Transverse colon (tissue), 4 donors: ENCODE data around the gene GCNT2. TPM values are rescaled to one million over a fixed set of nuclear protein-coding genes. Genes with fewer than 3 reads are reported as not detected.

Source experiments
- DNase-seq: peaks from one replicate; pipeline ENCODE4 v3.0.0-alpha.2; 2019
- H3K27ac ChIP-seq, 4 donors: fragments of 200-600 bp; sonication (generic); 2 replicates each; pipeline ENCODE4 v1.5.1; 2016 to 2018; ENCODE audit warnings: inconsistent platforms in 4 of 4
- H3K27me3 ChIP-seq: fragments of 200-600 bp; sonication (generic); 2 replicates; pipeline ENCODE4 v1.5.1; 2017; ENCODE audit warnings: inconsistent platforms
- H3K36me3 ChIP-seq, 4 donors: fragments of 200-600 bp; sonication (generic); 2 replicates each; pipeline ENCODE4 v1.5.1; 2017 to 2019; ENCODE audit warnings: inconsistent platforms in 4 of 4
- H3K4me1 ChIP-seq, 4 donors: fragments of 200-600 bp; sonication (generic); 2 replicates each; pipeline ENCODE4 v1.5.1; 2017 to 2020; ENCODE audit warnings: inconsistent platforms in 4 of 4
- H3K4me3 ChIP-seq, 4 donors: fragments of 200-600 bp; sonication (generic); 1 replicate in 1 of 4; 2 replicates in 3 of 4; pipeline versions ENCODE4 v1.5.1 to v1.6.1; 2017 to 2019; ENCODE audit warnings: inconsistent platforms in 4 of 4
- H3K9me3 ChIP-seq, 2 donors: fragments of 200-600 bp; sonication (generic); 2 replicates each; pipeline ENCODE4 v1.5.1; 2017 to 2019; ENCODE audit warnings: inconsistent platforms in 2 of 2
- CTCF ChIP-seq, 5 experiments: fragments of 200-600 bp in 3 of 5; fragments of 450-650 bp in 2 of 5; sonication (generic) in 3 of 5; IDR thresholded peaks; 1 replicate in 2 of 5; 2 replicates in 3 of 5; pipeline ENCODE4 v1.5.1; 2016 to 2017; ENCODE audit warnings: antibody characterized with exemption in 5 of 5, inconsistent platforms in 3 of 5, mild to moderate bottlenecking in 2 of 5, moderate library complexity in 1 of 5
- EP300 ChIP-seq: sonication (generic); formaldehyde crosslinking; IDR thresholded peaks from one replicate; pipeline ENCODE4 v1.6.1; 2017; ENCODE audit warnings: antibody characterized with exemption, low read depth
- POLR2A ChIP-seq: fragments of 450-650 bp; IDR thresholded peaks from one replicate; pipeline ENCODE4 v1.6.1; 2016; ENCODE audit warnings: antibody characterized with exemption, mild to moderate bottlenecking, moderate library complexity
- POLR2AphosphoS5 ChIP-seq, 3 donors: sonication (generic); formaldehyde crosslinking; IDR thresholded peaks; one replicate each; pipeline ENCODE4 v1.6.1; 2016; ENCODE audit warnings: antibody characterized with exemption in 3 of 3
- WGBS, 2 donors: methylation state at CpG; one replicate each; pipeline ENCODE4 v1.1.5; 2018; ENCODE audit warnings: low coverage in 1 of 2; 5-methylcytosine and 5-hydroxymethylcytosine counted together
- in situ Hi-C, 4 donors: fragments of 200-750 bp; cut with MboI; loops; one replicate each; pipeline versions ENCODE4 v1.15.0 to v1.15.1; 2017; ENCODE audit warnings: low sequenced_read_pairs in 3 of 4, low pct_ligation_motif_present in 1 of 4, low pct_unique_long_range_greater_than_20kb in 1 of 4
- intact Hi-C: fragments of 100-400 bp; cut with DNase I; formaldehyde crosslinking; loops from one replicate; pipeline ENCODE4 v1.15.1; 2023; ENCODE audit warnings: low total_unique reads
- total RNA-seq, 4 donors: library from RNA; depleted of rRNA; stranded (reverse); fragments of >200 nt; gene quantifications; one replicate each; pipeline ENCODE4 v1.1.0, GENCODE V29; 2016

GCNT2 gene
- total RNA-seq, 4 donors from 2014 or later: 18.7 to 53.4 (median 31.3) TPM

GRCh38 chr6:10558565-10558964 lies 37.4 kb downstream of the GCNT2 start:
- peak overlapping the region; percentile 76 to 83 (median 77) for H3K27ac ChIP-seq
- DNase-seq: peak; percentile 63
- 11 to 44% methylated on average over 6 to 10 of the region's 10 CpGs for WGBS, 2 donors
- TF ChIP-seq POLR2AphosphoS5 (IDR thresholded peaks at IDR 0.05): peak in 1 of 3 donors; percentile 26
- TF ChIP-seq EP300: no peak
- no peak for TF ChIP-seq CTCF (IDR thresholded peaks at IDR 0.05)
- no peak for TF ChIP-seq POLR2A
- H3K4me3 ChIP-seq: peak overlapping the region in 2 of 4 donors; percentile 18 to 47
- H3K9me3 ChIP-seq: no peaks in the 10 kb centered on the region
- in situ Hi-C loops (no loop called here), intact Hi-C loops (no loop called here)
- no peaks in the 10 kb centered on the region for H3K36me3 ChIP-seq
- H3K4me1 ChIP-seq: peaks cover 8 to 61% (median 20%) of the 10 kb centered on the region in 4 donors
- no peaks in the 10 kb centered on the region for H3K27me3 ChIP-seq

- in situ Hi-C loops (no loop called here), intact Hi-C loops (loop anchor here (10.0 kb wide), 1 partner anchor 55 kb away; no protein-coding TSS in a partner anchor)
- TF ChIP-seq POLR2AphosphoS5 (IDR thresholded peaks at IDR 0.05) (no peak), CTCF (IDR thresholded peaks at IDR 0.05) (no peak), EP300 (no peak), POLR2A (no peak)
- H3K27ac ChIP-seq: peak overlapping the region; percentile 76 to 83 (median 77)
- WGBS, 2 donors: 70 to 80% methylated on average over 4 to 9 of the region's 9 CpGs
- DNase-seq: no peak
- H3K36me3 ChIP-seq: no peaks in the 10 kb centered on the region
- H3K27me3 ChIP-seq: no peaks in the 10 kb centered on the region
- peaks cover 4 to 55% (median 19%) of the 10 kb centered on the region in 4 donors for H3K4me1 ChIP-seq
- H3K9me3 ChIP-seq: no peaks in the 10 kb centered on the region
- H3K4me3 ChIP-seq: peak overlapping the region in 1 of 4 donors; percentile 47
These were observed 38.5 kb downstream of the GCNT2 start for GRCh38 chr6:10559522-10560152.

GRCh38 chr6:10561611-10562199 lies 40.6 kb downstream of the GCNT2 start:
- H3K36me3 ChIP-seq: no peaks in the 10 kb centered on the region
- DNase-seq: no peak
- in situ Hi-C loops: no loop called here
- no peak for TF ChIP-seq EP300
- TF ChIP-seq POLR2AphosphoS5 (IDR thresholded peaks at IDR 0.05): no peak
- TF ChIP-seq POLR2A: no peak
- no peak for TF ChIP-seq CTCF (IDR thresholded peaks at IDR 0.05)
- peak overlapping the region; percentile 76 to 83 (median 77) for H3K27ac ChIP-seq
- H3K27me3 ChIP-seq: no peaks in the 10 kb centered on the region
- no peak overlapping the region for H3K4me3 ChIP-seq
- peaks cover 0 to 34% (median 12%) of the 10 kb centered on the region in 4 donors for H3K4me1 ChIP-seq
- intact Hi-C loops: loop anchor here (10.0 kb wide), 1 partner anchor 53 kb away; no protein-coding TSS in a partner anchor
- H3K9me3 ChIP-seq: no peaks in the 10 kb centered on the region
- WGBS, 2 donors: 41 to 64% methylated on average over 5 to 9 of the region's 9 CpGs

GRCh38 chr6:10564975-10565673 lies 44.0 kb downstream of the GCNT2 start:
- H3K36me3 ChIP-seq: no peaks in the 10 kb centered on the region
- 84 to 86% methylated on average over 7 to 13 of the region's 13 CpGs for WGBS, 2 donors
- peaks cover 0 to 21% (median 6%) of the 10 kb centered on the region in 4 donors for H3K4me1 ChIP-seq
- intact Hi-C loops (loop anchor here (10.0 kb wide), 1 partner anchor 50 kb away; no protein-coding TSS in a partner anchor), in situ Hi-C loops (no loop called here)
- TF ChIP-seq CTCF (IDR thresholded peaks at IDR 0.05): no peak
- no peaks in the 10 kb centered on the region for H3K27me3 ChIP-seq
- no peaks in the 10 kb centered on the region for H3K9me3 ChIP-seq
- H3K27ac ChIP-seq: no peak overlapping the region
- no peak overlapping the region for H3K4me3 ChIP-seq
- no peak for DNase-seq
